ENCODE measurements around the gene KIF17. TPM values are rescaled to one million over a fixed set of nuclear protein-coding genes. Genes with fewer than 3 reads are reported as not detected.

The KIF17 gene
- total RNA-seq, 4 donors from 2014 or later, result 2.0 to 12.4 (median 4.1) TPM

- TF ChIP-seq, protein P1, sequence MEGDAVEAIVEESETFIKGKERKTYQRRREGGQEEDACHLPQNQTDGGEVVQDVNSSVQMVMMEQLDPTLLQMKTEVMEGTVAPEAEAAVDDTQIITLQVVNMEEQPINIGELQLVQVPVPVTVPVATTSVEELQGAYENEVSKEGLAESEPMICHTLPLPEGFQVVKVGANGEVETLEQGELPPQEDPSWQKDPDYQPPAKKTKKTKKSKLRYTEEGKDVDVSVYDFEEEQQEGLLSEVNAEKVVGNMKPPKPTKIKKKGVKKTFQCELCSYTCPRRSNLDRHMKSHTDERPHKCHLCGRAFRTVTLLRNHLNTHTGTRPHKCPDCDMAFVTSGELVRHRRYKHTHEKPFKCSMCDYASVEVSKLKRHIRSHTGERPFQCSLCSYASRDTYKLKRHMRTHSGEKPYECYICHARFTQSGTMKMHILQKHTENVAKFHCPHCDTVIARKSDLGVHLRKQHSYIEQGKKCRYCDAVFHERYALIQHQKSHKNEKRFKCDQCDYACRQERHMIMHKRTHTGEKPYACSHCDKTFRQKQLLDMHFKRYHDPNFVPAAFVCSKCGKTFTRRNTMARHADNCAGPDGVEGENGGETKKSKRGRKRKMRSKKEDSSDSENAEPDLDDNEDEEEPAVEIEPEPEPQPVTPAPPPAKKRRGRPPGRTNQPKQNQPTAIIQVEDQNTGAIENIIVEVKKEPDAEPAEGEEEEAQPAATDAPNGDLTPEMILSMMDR (IDR thresholded peaks at IDR 0.05; ENCODE audit: low read depth), result no peak
Observed at GRCh38 chr1:20648438-20648837, 69.4 kb downstream of the KIF17 start.

- TF ChIP-seq, protein P1 (IDR thresholded peaks at IDR 0.05; ENCODE audit: low read depth), result no peak
Observed at GRCh38 chr1:20645414-20645813, 72.4 kb downstream of the KIF17 start.

- TF ChIP-seq, protein P1 (IDR thresholded peaks at IDR 0.05; ENCODE audit: low read depth), result no peak
Observed at GRCh38 chr1:20644416-20644815, 73.4 kb downstream of the KIF17 start.

- TF ChIP-seq, protein P1 (IDR thresholded peaks at IDR 0.05; ENCODE audit: low read depth), result no peak
Observed at GRCh38 chr1:20643080-20643479, 74.7 kb downstream of the KIF17 start.

- TF ChIP-seq, protein P1 (IDR thresholded peaks at IDR 0.05; ENCODE audit: low read depth), result no peak
Observed at GRCh38 chr1:20641975-20642374, 75.8 kb downstream of the KIF17 start.

DNA sequence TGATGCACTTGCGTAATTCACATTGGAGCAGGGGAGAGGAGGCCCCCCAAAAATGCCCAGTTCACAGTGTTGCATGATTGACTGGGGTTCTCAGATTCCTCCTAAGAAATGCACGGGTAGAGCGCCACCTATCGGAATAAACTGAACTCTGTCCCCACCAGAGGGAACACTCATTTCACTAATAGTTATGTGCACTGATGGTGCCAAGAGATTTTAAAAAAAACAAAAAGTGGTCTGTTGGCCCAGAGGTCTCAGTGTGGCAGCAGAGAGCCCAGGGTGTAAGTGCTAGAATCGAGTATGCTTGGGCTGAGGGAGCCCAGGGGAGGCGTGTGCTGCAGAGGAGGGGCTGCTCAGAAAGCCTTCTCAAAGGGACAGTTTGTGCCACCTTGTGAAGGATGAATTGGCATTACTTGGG, 77.6 kb downstream of the KIF17 start:
- TF ChIP-seq, protein P1 (IDR thresholded peaks at IDR 0.05; ENCODE audit: low read depth), result no peak

- TF ChIP-seq, protein P1 (IDR thresholded peaks at IDR 0.05; ENCODE audit: low read depth), result no peak
Observed at GRCh38 chr1:20636785-20637347, 80.9 kb downstream of the KIF17 start.
